Right ventricle myocardium inferior (tissue), 1 donor: ENCODE results near the gene ATCAY. TPM values are rescaled to one million over a fixed set of nuclear protein-coding genes. Genes with fewer than 3 reads are reported as not detected.

Experiments used
- microRNA-seq: library from miRNA; unstranded; fragments of <30 nt; microRNA quantifications from one replicate; pipeline ENCODE4 v1.2.0, GENCODE V29; 2020
- total RNA-seq: library from RNA; stranded (reverse); fragmentation: NEBNext Ultra II Directional; extraction: Animal tissue kit (Norgen Biotek cat#: 25700); gene quantifications from one replicate; pipeline ENCODE4 v1.2.1, GENCODE V29; 2021
- donor health status: DM: no; HTN: yes; CAD: no; lungs with severe emphysema.

Gene ATCAY
- total RNA-seq, 1 donor from 2014 or later: not detected

Small RNA genes lying within 50 kb of the gene (microRNA-seq; reads per million reads assigned to microRNA genes)
- gene MIR637: not detected

Other genes starting within 250 kb of the ATCAY start
- 34.7 TPM for gene PIP5K1C, start 180.2 kb upstream of the ATCAY start, total RNA-seq
- 0.62 TPM for gene TJP3, start 172.3 kb upstream of the ATCAY start, total RNA-seq
- gene APBA3, start 119.0 kb upstream of the ATCAY start, total RNA-seq: 12.7 TPM
- gene MRPL54, start 118.0 kb upstream of the ATCAY start, total RNA-seq: 73.8 TPM
- not detected for gene RAX2, start 108.5 kb upstream of the ATCAY start, total RNA-seq
- gene MATK, start 94.3 kb upstream of the ATCAY start, total RNA-seq: 0.43 TPM
- gene ZFR2, start 11.6 kb upstream of the ATCAY start, total RNA-seq: not detected
- 627 TPM for gene NMRK2, start 52.4 kb downstream of the ATCAY start, total RNA-seq
- gene DAPK3, start 90.4 kb downstream of the ATCAY start, total RNA-seq: 67.5 TPM
- 2,154 TPM for gene EEF2, start 104.8 kb downstream of the ATCAY start, total RNA-seq
- gene PIAS4, start 127.1 kb downstream of the ATCAY start, total RNA-seq: 16.1 TPM
- gene ZBTB7A, start 186.2 kb downstream of the ATCAY start, total RNA-seq: 30.8 TPM
- 138 TPM for gene MAP2K2, start 243.4 kb downstream of the ATCAY start, total RNA-seq